Heart left ventricle (tissue), 13 donors: ENCODE results near the gene SAMM50.

Source experiments
- POLR2A ChIP-seq, 2 donors: fragments of 450-650 bp; IDR thresholded peaks; one replicate each; pipeline ENCODE4 v1.6.1; 2017; ENCODE audit warnings: antibody characterized with exemption in 2 of 2, mild to moderate bottlenecking in 2 of 2, moderate library complexity in 2 of 2
- TF ChIP-seq, protein P1 (sequence below), 12 donors: fragments of 200-600 bp; sonication (generic) in 4 of 12; IDR thresholded peaks; one replicate each; pipeline versions ENCODE4 v1.5.0 to v1.8.0; 2018 to 2022; ENCODE audit warnings: antibody characterized with exemption in 12 of 12, mild to moderate bottlenecking in 5 of 12
- donor health status: ischemic (EF 13 %, LVEDD 7.1; RV severe dilation, severe dysfunction).
- donor health status: DM: no; HTN: yes; CAD: no.
- donor health status: DM: no; HTN: no; CAD: no.
- donor health status: ischemic (EF 25% LVEDD 6.9; RV normal size, moderate dysfunction).
- donor health status: ischemic (EF 25% LVEDD 5.7; RV mildly dilated, moderate dysfunction).
- donor health status: ischemic (EF 35%, LVEDD 5.7; RV mildly dilated, moderate dysfunction).
- donor health status: nonischemic (EF 11% LVEDD 7.7; RV severe dilation, severe dysfunction).
- donor health status: DM: yes; HTN: yes; CAD: no.
- donor health status: PGD.
- donor health status: ischemic (EF 29% LVEDD 5.4; RV normal size, mild dysfunction).
- donor health status: nonischemic (EF 23%, LVEDD 6.1; RV moderate dilation, normal function).

GRCh38 chr22:44001521-44001920 lies 46.3 kb downstream of the SAMM50 start:
- TF ChIP-seq, protein P1, sequence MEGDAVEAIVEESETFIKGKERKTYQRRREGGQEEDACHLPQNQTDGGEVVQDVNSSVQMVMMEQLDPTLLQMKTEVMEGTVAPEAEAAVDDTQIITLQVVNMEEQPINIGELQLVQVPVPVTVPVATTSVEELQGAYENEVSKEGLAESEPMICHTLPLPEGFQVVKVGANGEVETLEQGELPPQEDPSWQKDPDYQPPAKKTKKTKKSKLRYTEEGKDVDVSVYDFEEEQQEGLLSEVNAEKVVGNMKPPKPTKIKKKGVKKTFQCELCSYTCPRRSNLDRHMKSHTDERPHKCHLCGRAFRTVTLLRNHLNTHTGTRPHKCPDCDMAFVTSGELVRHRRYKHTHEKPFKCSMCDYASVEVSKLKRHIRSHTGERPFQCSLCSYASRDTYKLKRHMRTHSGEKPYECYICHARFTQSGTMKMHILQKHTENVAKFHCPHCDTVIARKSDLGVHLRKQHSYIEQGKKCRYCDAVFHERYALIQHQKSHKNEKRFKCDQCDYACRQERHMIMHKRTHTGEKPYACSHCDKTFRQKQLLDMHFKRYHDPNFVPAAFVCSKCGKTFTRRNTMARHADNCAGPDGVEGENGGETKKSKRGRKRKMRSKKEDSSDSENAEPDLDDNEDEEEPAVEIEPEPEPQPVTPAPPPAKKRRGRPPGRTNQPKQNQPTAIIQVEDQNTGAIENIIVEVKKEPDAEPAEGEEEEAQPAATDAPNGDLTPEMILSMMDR (IDR thresholded peaks at IDR 0.05), result no peak
- no peak for TF ChIP-seq POLR2A (IDR thresholded peaks at IDR 0.05)
